ENCODE data around the gene P2RY2. TPM values are rescaled to one million over a fixed set of nuclear protein-coding genes. Genes with fewer than 3 reads are reported as not detected.

Gene P2RY2
- total and polyA plus RNA-seq, 2 experiments from 2014 or later: 0.63 to 1.6 TPM

DNA sequence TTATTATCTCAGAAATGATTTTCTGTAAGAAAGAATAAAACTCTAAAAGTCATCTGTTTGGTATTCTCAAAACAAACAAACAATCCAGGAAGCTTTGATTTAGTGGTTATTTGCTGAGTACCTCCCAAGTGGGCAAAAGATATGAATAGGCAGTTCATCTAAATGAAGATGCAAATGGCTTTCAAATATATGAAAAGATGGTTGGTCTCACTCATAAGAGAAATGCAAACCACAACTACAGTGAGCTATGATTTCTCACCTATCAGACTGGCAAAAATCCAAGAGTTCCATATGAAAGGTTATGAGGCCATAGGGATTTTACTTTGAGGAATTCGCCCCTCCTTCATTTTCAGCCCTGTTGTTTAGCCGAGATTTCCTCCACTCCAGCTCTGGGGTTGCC is 11.3 kb upstream of the P2RY2 start:
- no peaks in the 10 kb centered on the region for H3K79me2 ChIP-seq (replicated peaks; ENCODE audit: insufficient read depth)
- Mint-ChIP-seq H3K9me3 (no peaks in the 10 kb centered on the region), H3K4me1 (no peaks in the 10 kb centered on the region), H3K27me3 (ENCODE audit: insufficient read depth, low read depth, poor library complexity) (peaks cover 3% of the 10 kb centered on the region), H3K27ac (no peak overlapping the region), H3K36me3 (ENCODE audit: low read depth) (no peaks in the 10 kb centered on the region), H3K4me3 (no peak overlapping the region)
- no peak overlapping the region for H3K4me2 ChIP-seq
- no peak overlapping the region; the same call in 1 of the 2 replicates for H2AFZ ChIP-seq
- no peak overlapping the region for H3K27ac ChIP-seq (ENCODE audit: low read depth)
- no peaks in the 10 kb centered on the region for H3K9me2 ChIP-seq (ENCODE audit: insufficient read depth)
- DNase-seq (ENCODE audit: low spot score) (no peak), ATAC-seq (no peak)
- H3K4me3 ChIP-seq: no peak overlapping the region
- TF ChIP-seq ZNF331 (CRISPR knock-in tag; IDR thresholded peaks at IDR 0.05; ENCODE audit: low read depth) (no peak), STAT1 (IDR thresholded peaks at IDR 0.05; ENCODE audit: unreplicated experiment) (no peak), NANOG (IDR thresholded peaks at IDR 0.05; ENCODE audit: borderline replicate concordance) (no peak), CREB1 (CRISPR knock-in tag; IDR thresholded peaks at IDR 0.05; ENCODE audit: low read depth) (no peak), POLR2AphosphoS5 (IDR thresholded peaks at IDR 0.05; ENCODE audit: low read depth) (no peak), EZH2phosphoT487 (IDR thresholded peaks at IDR 0.05; ENCODE audit: unreplicated experiment) (no peak), ZNF114 (CRISPR knock-in tag; IDR thresholded peaks at IDR 0.05) (no peak), JUNB (IDR thresholded peaks at IDR 0.05; ENCODE audit: unreplicated experiment) (no peak), EZH2 (IDR thresholded peaks at IDR 0.05; ENCODE audit: low read depth, unreplicated experiment) (no peak)
- TF ChIP-seq, protein P1, sequence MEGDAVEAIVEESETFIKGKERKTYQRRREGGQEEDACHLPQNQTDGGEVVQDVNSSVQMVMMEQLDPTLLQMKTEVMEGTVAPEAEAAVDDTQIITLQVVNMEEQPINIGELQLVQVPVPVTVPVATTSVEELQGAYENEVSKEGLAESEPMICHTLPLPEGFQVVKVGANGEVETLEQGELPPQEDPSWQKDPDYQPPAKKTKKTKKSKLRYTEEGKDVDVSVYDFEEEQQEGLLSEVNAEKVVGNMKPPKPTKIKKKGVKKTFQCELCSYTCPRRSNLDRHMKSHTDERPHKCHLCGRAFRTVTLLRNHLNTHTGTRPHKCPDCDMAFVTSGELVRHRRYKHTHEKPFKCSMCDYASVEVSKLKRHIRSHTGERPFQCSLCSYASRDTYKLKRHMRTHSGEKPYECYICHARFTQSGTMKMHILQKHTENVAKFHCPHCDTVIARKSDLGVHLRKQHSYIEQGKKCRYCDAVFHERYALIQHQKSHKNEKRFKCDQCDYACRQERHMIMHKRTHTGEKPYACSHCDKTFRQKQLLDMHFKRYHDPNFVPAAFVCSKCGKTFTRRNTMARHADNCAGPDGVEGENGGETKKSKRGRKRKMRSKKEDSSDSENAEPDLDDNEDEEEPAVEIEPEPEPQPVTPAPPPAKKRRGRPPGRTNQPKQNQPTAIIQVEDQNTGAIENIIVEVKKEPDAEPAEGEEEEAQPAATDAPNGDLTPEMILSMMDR (conservative IDR thresholded peaks at IDR 0.05; ENCODE audit: low read depth in 2 of 2): no peak
- TF ChIP-seq, protein P2, sequence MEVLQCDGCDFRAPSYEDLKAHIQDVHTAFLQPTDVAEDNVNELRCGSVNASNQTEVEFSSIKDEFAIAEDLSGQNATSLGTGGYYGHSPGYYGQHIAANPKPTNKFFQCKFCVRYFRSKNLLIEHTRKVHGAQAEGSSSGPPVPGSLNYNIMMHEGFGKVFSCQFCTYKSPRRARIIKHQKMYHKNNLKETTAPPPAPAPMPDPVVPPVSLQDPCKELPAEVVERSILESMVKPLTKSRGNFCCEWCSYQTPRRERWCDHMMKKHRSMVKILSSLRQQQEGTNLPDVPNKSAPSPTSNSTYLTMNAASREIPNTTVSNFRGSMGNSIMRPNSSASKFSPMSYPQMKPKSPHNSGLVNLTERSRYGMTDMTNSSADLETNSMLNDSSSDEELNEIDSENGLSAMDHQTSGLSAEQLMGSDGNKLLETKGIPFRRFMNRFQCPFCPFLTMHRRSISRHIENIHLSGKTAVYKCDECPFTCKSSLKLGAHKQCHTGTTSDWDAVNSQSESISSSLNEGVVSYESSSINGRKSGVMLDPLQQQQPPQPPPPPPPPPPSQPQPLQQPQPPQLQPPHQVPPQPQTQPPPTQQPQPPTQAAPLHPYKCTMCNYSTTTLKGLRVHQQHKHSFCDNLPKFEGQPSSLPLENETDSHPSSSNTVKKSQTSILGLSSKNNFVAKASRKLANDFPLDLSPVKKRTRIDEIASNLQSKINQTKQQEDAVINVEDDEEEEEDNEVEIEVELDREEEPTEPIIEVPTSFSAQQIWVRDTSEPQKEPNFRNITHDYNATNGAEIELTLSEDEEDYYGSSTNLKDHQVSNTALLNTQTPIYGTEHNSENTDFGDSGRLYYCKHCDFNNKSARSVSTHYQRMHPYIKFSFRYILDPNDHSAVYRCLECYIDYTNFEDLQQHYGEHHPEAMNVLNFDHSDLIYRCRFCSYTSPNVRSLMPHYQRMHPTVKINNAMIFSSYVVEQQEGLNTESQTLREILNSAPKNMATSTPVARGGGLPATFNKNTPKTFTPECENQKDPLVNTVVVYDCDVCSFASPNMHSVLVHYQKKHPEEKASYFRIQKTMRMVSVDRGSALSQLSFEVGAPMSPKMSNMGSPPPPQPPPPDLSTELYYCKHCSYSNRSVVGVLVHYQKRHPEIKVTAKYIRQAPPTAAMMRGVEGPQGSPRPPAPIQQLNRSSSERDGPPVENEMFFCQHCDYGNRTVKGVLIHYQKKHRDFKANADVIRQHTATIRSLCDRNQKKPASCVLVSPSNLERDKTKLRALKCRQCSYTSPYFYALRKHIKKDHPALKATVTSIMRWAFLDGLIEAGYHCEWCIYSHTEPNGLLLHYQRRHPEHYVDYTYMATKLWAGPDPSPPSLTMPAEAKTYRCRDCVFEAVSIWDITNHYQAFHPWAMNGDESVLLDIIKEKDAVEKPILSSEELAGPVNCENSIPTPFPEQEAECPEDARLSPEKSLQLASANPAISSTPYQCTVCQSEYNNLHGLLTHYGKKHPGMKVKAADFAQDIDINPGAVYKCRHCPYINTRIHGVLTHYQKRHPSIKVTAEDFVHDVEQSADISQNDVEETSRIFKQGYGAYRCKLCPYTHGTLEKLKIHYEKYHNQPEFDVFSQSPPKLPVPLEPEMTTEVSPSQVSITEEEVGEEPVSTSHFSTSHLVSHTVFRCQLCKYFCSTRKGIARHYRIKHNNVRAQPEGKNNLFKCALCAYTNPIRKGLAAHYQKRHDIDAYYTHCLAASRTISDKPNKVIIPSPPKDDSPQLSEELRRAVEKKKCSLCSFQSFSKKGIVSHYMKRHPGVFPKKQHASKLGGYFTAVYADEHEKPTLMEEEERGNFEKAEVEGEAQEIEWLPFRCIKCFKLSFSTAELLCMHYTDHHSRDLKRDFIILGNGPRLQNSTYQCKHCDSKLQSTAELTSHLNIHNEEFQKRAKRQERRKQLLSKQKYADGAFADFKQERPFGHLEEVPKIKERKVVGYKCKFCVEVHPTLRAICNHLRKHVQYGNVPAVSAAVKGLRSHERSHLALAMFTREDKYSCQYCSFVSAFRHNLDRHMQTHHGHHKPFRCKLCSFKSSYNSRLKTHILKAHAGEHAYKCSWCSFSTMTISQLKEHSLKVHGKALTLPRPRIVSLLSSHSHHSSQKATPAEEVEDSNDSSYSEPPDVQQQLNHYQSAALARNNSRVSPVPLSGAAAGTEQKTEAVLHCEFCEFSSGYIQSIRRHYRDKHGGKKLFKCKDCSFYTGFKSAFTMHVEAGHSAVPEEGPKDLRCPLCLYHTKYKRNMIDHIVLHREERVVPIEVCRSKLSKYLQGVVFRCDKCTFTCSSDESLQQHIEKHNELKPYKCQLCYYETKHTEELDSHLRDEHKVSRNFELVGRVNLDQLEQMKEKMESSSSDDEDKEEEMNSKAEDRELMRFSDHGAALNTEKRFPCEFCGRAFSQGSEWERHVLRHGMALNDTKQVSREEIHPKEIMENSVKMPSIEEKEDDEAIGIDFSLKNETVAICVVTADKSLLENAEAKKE (CRISPR knock-in tag; IDR thresholded peaks at IDR 0.05): no peak
- TF ChIP-seq, protein P3, sequence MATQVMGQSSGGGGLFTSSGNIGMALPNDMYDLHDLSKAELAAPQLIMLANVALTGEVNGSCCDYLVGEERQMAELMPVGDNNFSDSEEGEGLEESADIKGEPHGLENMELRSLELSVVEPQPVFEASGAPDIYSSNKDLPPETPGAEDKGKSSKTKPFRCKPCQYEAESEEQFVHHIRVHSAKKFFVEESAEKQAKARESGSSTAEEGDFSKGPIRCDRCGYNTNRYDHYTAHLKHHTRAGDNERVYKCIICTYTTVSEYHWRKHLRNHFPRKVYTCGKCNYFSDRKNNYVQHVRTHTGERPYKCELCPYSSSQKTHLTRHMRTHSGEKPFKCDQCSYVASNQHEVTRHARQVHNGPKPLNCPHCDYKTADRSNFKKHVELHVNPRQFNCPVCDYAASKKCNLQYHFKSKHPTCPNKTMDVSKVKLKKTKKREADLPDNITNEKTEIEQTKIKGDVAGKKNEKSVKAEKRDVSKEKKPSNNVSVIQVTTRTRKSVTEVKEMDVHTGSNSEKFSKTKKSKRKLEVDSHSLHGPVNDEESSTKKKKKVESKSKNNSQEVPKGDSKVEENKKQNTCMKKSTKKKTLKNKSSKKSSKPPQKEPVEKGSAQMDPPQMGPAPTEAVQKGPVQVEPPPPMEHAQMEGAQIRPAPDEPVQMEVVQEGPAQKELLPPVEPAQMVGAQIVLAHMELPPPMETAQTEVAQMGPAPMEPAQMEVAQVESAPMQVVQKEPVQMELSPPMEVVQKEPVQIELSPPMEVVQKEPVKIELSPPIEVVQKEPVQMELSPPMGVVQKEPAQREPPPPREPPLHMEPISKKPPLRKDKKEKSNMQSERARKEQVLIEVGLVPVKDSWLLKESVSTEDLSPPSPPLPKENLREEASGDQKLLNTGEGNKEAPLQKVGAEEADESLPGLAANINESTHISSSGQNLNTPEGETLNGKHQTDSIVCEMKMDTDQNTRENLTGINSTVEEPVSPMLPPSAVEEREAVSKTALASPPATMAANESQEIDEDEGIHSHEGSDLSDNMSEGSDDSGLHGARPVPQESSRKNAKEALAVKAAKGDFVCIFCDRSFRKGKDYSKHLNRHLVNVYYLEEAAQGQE (IDR thresholded peaks at IDR 0.05; ENCODE audit: unreplicated experiment): no peak
- TF ChIP-seq, protein P4, sequence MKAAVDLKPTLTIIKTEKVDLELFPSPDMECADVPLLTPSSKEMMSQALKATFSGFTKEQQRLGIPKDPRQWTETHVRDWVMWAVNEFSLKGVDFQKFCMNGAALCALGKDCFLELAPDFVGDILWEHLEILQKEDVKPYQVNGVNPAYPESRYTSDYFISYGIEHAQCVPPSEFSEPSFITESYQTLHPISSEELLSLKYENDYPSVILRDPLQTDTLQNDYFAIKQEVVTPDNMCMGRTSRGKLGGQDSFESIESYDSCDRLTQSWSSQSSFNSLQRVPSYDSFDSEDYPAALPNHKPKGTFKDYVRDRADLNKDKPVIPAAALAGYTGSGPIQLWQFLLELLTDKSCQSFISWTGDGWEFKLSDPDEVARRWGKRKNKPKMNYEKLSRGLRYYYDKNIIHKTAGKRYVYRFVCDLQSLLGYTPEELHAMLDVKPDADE (IDR thresholded peaks at IDR 0.05): no peak
- H3F3A ChIP-seq (replicated peaks; ENCODE audit: low read depth): no peaks in the 10 kb centered on the region
- no peaks in the 10 kb centered on the region for H3K4me1 ChIP-seq (ENCODE audit: insufficient read depth)
- H3K36me3 ChIP-seq (ENCODE audit: insufficient read depth): no peaks in the 10 kb centered on the region
- no peaks in the 10 kb centered on the region for H4K20me1 ChIP-seq (replicated peaks; ENCODE audit: insufficient read depth)
- H3K27me3 ChIP-seq (ENCODE audit: insufficient read depth): no peaks in the 10 kb centered on the region

Measured in GM23338 (cell line).